ENCODE measurements around the gene ANKRD33B. TPM values are rescaled to one million over a fixed set of nuclear protein-coding genes. Genes with fewer than 3 reads are reported as not detected.
"Not testable (repeated sequence)": the region's sequence is repeated elsewhere in the genome, so short reads cannot be mapped to it uniquely, and the experiment has no call there.

Gene ANKRD33B
- total RNA-seq, result 1 to 10 TPM; 4.1 to 7.4 TPM

- no peak for DNase-seq (ENCODE audit: low spot score)
- intact Hi-C loops (cut with DNase I), result loop anchor here (1.0 to 10.0 kb wide), 2 partner anchors 63 to 201 kb away; partner anchors contain the start of gene DAP
- TF ChIP-seq, protein P1, sequence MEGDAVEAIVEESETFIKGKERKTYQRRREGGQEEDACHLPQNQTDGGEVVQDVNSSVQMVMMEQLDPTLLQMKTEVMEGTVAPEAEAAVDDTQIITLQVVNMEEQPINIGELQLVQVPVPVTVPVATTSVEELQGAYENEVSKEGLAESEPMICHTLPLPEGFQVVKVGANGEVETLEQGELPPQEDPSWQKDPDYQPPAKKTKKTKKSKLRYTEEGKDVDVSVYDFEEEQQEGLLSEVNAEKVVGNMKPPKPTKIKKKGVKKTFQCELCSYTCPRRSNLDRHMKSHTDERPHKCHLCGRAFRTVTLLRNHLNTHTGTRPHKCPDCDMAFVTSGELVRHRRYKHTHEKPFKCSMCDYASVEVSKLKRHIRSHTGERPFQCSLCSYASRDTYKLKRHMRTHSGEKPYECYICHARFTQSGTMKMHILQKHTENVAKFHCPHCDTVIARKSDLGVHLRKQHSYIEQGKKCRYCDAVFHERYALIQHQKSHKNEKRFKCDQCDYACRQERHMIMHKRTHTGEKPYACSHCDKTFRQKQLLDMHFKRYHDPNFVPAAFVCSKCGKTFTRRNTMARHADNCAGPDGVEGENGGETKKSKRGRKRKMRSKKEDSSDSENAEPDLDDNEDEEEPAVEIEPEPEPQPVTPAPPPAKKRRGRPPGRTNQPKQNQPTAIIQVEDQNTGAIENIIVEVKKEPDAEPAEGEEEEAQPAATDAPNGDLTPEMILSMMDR (IDR thresholded peaks at IDR 0.05), result no peak
- TF ChIP-seq POLR2A (IDR thresholded peaks at IDR 0.05) (no peak), POLR2AphosphoS5 (IDR thresholded peaks at IDR 0.05) (no peak)
- 1% methylated on average over 80 of the region's 119 CpGs for WGBS
- Histone ChIP-seq H3K9me3 (no peaks in the 10 kb centered on the region), H3K4me1 (replicated peaks) (no peaks in the 10 kb centered on the region), H3K27ac (peak within 1 kb of the TSS; percentile 46 to 70), H3K27me3 (replicated peaks; ENCODE audit: insufficient read depth) (no peaks in the 10 kb centered on the region), H3K4me3 (peak within 1 kb of the TSS; percentile 54 to 63), H3K36me3 (no peaks in the 10 kb centered on the region)
Measured at GRCh38 chr5:10563945-10564837, at the start of gene ANKRD33B. Gene ANKRD33B, plus strand, starts transcription at chr5:10564070. Its CDS starts 398 bp downstream, at chr5:10564468.

DNA sequence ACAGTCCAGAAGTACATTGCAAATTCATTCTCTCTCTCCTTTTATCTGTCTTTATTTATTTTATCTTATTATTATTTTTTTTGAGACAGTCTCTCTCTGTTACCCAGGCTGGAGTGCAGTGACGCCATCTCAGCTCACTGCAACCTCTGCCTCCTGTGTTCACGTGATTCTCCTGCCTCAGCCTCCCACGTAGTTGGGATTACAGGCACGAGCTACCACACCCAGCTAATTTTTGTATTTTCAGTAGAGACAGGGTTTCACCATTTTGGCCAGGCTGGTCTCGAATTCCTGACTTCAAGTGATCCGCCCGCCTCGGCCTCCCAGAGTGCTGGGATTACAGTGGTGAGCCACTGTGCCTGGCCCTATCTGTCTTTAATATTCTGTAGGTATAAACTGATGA lies 49.3 kb upstream of the ANKRD33B start:
- H3K4me1 ChIP-seq (replicated peaks); intact Hi-C loops (cut with DNase I); H3K36me3 ChIP-seq; H3K27me3 ChIP-seq (replicated peaks; ENCODE audit: insufficient read depth); DNase-seq (ENCODE audit: low spot score); H3K4me3 ChIP-seq; H3K9me3 ChIP-seq; H3K27ac ChIP-seq: not testable (repeated sequence)
- WGBS, result 89% methylated on average over 8 of the region's 8 CpGs

DNA sequence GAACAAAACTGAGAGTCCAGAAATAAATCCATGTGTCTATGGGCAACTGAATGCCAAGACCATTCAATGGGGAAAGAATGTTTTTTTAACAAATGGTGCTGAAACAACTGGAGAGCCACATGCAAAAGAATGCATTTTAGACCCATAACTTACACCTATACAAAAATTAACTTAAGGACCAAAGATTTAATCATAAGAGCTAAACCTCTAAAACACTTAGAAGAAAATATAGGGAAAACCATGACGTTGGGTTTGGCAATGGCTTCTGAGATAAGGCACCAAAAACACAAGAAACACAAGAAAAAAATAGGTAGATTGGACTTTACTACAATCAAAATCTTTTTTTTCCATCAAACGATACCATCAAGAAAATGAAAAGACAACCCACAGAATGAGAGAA lies 48.4 kb upstream of the ANKRD33B start:
- Histone ChIP-seq H3K4me3 (no peak overlapping the region), H3K27ac (no peak overlapping the region), H3K27me3 (replicated peaks; ENCODE audit: insufficient read depth) (no peaks in the 10 kb centered on the region), H3K36me3 (no peaks in the 10 kb centered on the region), H3K9me3 (no peaks in the 10 kb centered on the region), H3K4me1 (replicated peaks) (no peaks in the 10 kb centered on the region)
- DNase-seq (ENCODE audit: low spot score), result no peak
- TF ChIP-seq POLR2A (IDR thresholded peaks at IDR 0.05) (no peak), POLR2AphosphoS5 (IDR thresholded peaks at IDR 0.05) (no peak)
- TF ChIP-seq, protein P1 (IDR thresholded peaks at IDR 0.05), result no peak
- WGBS, result 88% methylated on average over 2 of the region's 2 CpGs
- intact Hi-C loops (cut with DNase I), result no loop called here

GRCh38 chr5:10518347-10518746 lies 45.5 kb upstream of the ANKRD33B start:
- no peaks in the 10 kb centered on the region for H3K27me3 ChIP-seq (replicated peaks; ENCODE audit: insufficient read depth)
- H3K4me1 ChIP-seq (replicated peaks), result no peaks in the 10 kb centered on the region
- H3K27ac ChIP-seq, result no peak overlapping the region
- TF ChIP-seq, protein P1 (IDR thresholded peaks at IDR 0.05), result no peak
- DNase-seq (ENCODE audit: low spot score), result no peak
- no peaks in the 10 kb centered on the region for H3K9me3 ChIP-seq
- H3K4me3 ChIP-seq, result no peak overlapping the region
- H3K36me3 ChIP-seq, result no peaks in the 10 kb centered on the region
- WGBS, result 60% methylated on average over 2 of the region's 2 CpGs
- intact Hi-C loops (cut with DNase I), result no loop called here

DNA sequence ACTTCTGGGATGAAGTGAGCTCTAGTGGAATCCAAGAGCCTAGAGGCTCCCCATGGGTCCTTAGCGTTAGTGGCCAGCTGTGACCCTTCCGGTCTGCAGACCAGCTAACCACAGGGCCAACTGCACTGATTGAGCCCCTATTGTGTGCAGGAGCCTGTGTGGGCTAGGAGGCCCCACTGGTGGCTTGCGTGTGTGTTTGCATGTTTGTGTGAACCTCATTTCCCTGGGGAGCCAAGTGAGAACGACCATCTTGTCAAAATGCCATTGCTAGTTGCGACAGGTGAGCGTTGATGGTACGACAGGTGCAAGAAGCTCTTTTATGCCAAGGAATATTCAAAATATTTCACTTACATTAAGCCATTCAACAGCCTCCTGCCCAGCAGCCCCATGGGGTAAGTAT lies 44.1 kb upstream of the ANKRD33B start:
- intact Hi-C loops (cut with DNase I), result no loop called here
- no peak for DNase-seq (ENCODE audit: low spot score)
- H3K36me3 ChIP-seq, result no peaks in the 10 kb centered on the region
- no peaks in the 10 kb centered on the region for H3K4me1 ChIP-seq (replicated peaks)
- H3K27me3 ChIP-seq (replicated peaks; ENCODE audit: insufficient read depth), result no peaks in the 10 kb centered on the region
- no peak for TF ChIP-seq POLR2A (IDR thresholded peaks at IDR 0.05)
- TF ChIP-seq POLR2AphosphoS5 (IDR thresholded peaks at IDR 0.05), result no peak
- TF ChIP-seq, protein P1 (IDR thresholded peaks at IDR 0.05), result no peak
- WGBS, result 89% methylated on average over 7 of the region's 7 CpGs
- no peak overlapping the region for H3K4me3 ChIP-seq
- no peaks in the 10 kb centered on the region for H3K9me3 ChIP-seq
- H3K27ac ChIP-seq, result no peak overlapping the region
